HG02852 (cell line): ENCODE data around the gene PEMT.

Experiments used
- ATAC-seq: cut with Tn5 transposase; IDR thresholded peaks from one replicate; pipeline ENCODE4 v1.9.1; 2021; ENCODE audit warnings: mild to moderate bottlenecking, moderate library complexity; ENCODE audit not compliant: unreplicated experiment

PEMT gene

DNA sequence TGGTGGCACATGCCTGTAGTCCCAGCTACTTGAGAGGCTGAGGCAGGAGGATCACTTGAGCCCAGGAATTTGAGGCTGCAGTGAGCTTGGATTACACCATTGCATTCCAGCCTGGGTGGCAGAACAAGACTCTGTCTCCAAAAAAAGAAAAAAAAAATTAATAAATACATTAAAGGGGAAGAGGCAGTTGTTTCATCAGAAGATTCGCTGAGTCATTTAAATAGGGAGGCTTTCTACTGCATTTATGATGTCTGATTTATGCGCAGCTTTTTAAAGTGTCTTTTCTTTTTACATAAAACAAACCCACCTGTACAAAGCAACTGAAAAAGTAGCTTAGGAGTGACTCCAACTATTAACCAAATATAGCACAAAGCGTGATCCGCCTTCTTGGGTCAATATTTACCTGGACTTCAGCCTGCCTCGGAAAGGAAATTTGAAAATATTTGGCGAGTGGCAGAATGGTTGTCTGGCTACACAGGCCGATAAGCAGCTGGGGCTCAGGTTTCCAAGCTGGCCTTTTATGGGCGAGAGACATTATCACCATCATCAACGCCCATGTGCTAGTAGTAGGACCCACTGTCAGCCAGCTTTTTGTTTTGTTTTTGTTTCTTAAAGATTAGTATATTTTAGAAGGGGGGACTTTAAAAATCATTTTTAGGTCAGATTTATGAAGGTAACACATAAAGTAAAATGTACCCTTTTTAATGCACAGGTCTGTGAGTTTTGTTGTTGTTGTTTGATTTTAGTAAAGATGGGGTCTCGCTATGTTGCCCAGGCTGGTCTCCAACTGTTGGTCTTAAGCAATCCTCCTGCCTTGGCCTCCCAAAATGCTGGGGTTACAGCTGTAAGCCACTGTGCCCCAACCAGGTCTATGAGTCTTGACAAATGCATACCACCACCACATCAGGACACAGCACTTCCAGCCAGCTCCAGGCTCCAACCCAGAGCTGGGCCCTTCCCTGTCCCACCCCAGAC is 52.8 kb downstream of the PEMT start:
- ATAC-seq, result no peak

DNA sequence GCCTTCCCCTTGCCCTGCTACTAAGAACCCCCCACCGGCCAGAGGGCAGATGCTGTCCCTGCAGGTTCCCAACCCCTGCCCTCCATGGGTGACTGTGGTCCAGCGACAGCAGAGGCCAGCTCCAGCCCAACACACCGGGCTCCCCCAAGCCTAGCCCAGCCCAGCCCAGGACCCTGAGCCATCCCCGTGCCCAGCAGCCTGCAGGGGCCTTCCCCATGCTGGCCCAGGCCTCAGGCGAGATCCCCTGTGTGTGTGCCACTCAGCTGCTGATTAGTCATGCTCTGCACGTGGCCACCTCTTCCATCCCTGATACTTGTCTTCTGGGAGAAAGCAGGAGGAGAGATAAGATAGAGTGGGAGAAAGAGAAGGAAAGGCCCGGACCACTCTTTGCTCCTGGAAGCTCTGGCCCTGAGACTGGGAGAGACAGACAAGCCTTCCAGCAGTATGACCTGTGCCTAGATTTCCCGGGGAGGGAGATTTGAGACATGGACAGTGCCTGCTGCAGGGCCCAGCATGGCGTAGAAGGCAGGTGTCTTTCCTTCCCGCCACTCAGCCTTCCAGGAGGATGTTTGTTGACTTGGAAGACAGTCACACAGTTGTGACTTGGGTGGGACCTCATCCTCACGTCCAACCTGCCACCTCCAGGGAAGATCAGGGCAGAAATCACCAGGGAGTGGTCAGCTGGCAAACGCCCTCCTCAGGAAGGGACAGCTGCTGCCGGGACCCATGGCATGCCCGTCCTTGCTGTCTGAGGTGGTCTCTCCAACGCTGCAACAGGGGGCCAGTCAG is 54.0 kb downstream of the PEMT start:
- no peak for ATAC-seq

DNA sequence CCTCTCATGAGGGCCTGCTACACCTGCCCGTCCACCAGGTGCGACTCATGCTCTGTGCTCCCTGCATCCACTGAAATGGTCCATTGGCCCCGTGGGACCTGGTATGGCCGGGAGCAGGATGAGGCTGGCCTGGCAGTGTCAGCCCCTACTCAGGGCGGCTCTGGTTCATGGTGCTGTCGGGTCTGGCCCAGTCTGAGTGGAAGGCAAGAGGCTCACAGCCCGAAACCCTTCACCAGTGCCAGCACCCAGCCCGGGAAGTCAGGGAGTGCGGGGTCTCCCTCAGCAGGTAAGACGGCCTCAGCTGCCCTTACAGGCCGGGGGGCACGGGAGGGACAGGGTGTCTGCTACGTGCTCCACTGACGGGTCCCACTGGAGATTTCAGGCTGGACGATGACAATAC is 54.8 kb downstream of the PEMT start:
- ATAC-seq, result no peak

DNA sequence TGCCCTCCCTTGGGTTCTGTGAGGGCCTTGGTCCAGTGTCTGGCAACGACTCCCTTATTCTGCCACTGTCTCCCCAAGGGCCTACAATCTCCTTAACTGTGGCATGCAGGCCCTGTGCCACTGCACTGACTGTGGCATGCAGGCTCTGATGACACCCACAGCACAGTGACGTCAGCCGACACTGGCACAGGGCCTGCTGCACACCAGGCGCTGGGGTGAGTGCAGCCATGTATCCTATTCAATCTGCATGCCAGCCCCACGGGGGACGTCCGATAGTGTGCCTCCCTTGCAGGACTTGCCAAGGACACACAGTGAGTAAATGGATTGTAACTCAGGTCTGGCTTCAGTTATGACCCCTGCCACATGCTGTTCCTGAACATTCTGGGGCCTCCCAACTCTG is 55.6 kb downstream of the PEMT start:
- ATAC-seq, result no peak

DNA sequence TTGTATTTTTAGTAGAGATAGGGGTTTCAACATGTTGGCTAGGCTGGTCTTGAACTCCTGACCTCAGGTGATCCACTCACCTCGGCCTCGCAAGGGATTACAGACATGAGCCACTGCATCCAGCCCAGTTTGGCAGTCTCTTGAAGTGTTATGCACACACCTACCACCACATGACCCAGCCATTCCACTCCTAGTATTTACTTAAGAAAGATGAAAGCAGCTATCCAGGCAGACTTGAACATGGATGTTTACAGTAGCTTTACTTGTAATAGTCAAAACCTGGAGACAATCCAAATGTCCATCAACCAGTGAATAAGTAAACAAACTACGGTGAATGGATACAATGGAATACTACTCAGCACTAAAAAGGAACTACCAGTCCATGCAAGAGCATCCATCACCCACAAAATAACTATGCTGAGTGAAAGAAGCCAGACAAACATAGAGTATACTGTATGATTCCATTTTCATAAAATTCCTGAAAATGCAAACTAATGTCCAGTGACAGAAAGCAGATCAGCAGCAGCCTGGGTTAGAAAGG is 57.5 kb downstream of the PEMT start:
- no peak for ATAC-seq

DNA sequence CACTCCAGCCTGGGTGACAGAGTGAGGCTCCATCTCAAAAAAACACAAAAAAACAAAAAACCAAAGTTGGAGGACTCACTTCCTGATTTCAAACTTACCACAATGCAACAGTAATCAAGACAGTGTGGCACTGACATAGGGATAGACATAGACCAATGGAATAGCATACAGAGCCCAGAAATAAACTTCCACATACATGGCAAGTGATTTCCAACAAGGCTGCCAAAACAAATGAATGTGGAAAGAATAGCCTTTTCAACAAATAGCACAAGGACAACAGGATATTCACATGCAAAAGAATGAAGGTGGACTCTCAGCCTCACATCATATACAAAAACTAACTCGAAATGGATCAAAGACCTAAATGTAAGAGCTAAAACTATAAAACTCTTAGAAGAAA is 58.5 kb downstream of the PEMT start:
- no peak for ATAC-seq

DNA sequence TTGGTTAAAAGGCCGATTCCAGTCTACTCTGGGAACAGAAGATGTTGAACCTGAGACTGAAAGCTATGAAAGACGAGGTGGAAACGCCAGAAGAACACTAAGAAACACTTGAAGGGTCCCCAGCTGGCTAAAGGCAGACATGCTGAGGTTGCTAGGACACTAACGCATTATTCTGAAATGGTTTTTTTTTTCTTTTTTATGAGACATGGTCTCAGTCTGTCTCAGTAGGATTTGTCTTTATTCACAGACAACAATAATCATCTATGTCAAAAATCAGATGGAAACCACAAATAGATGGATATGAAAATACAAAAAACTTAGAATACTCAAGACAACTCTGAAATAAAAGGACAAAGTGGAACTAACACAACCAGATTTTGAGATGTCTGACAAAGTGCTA is 60.4 kb downstream of the PEMT start:
- ATAC-seq, result no peak

DNA sequence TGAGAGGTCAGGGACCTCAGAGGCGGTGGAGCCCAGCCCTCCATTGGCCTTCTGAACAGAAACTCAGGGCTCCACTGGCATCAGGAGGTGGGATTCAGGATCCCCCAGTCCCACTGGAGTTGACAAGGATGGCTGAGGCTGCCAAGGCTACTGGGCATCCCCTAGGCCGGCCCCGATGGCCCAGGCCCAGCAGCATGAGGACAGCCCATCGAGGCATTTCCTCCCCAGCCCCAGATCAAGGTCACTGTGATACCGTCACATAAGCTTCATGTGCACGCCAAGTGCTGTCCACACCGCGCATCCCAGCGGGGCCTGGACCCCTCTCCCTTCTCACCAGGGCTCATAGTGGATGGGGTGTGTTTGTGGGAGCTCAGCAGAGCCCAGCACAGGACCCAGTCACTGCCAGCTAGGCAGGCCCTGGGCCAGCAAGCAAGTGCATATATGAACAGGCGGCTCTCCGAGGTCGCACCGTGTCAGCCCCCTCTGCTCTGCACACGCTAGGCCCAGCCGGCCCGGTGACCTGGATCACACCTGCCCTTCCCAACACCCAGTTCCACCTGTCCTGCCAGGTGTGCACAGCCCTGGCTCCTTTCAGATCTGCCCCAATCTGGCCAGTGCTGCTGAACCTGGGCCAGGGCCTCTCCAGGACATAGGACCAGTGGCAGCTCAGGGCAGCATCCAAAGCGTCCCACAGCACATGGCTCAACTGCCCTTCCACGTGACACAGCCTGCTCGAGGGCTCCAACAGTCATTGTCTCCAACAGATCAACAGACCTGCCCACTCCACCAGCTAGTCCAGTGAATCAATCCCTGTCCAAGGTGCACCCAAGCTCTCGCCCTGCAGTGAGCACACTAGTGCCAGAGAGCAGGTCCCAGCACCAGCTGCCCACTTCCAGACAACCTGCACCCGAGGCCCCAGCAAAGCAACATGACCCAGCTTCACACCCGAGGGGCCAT is 62.5 kb downstream of the PEMT start:
- ATAC-seq, result no peak

DNA sequence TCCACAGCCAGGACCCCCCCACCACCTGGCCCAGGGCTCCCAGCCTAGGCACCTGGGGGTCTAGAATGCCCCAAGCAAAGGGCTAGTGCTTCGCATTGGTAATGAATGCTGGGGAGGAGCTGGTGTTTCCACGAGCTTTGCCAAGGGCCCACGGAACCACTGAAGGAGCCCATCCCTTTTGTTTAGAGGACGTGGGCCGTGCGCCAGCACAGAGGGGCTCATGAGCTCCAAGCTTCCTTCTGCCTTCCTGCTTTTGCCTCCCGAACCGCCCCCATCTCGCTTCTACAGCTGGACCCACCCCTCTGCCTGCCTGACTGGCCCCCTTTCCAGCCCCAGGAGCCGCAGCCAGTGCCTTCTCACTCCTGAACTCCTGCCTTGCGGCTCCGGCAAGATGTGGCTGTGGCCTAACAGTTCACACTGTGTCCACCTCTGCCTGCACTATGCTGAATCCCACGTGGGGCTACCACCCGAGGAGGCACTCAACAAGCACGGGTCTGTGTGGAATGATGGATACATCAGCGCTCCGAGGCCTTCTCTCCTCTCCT is 63.5 kb downstream of the PEMT start:
- ATAC-seq, result no peak

DNA sequence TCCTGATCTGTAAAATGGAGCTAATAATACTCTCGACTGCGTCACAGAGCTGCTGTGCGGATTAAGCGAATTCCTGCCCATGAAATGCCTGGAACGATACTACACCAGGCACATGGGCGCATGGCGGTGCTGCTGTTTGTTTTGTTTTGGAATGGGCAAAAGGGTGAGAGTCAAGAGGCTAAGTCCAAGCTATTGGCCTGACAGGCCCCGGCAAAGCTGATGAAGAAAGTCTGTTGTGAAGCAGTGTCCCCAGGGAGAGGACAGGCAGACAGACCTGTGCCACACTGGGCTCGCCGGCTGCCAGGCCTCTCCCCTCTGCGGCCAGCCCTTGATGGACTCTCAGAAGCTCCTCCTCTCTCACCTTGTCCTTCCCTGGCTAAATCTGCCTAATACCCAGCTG is 64.0 kb downstream of the PEMT start:
- no peak for ATAC-seq

DNA sequence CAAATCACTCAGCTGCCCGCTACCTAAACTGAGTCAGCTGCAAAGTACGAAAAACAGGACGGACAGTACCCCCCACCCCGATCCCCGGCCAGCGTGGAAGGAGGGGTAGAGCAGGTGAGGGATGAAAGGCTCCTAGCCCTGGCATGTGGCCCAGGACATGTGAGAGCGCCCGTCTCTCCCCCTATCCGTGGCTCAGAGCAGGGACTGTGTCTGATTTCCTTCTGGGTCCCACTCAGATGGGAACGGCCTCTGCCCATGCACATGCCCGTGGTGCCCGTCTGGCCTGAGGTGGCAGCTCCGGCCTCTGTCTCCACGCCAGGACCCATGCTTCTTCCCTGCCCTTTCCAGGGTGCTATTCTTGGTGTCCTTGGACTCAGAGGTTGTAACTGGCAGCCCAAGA is 65.1 kb downstream of the PEMT start:
- no peak for ATAC-seq

DNA sequence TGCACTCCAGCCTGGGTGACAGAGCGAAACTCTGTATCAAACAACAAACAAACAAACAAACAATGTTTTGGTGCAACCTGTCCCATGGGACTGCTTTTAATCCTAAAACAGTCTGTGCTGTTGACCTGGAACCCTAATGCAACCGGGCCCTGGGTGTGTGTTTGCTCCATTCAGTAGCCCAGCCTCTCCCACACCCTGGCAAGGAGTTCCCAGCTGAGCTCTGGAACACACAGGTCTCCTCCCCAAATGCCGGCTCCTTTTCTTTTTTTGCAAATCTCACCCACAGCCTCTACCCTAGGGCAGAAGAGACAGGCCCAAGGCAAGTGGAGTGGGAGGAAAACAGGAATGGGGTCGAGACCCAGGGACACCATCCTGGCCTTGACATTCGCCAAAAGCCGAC is 65.6 kb downstream of the PEMT start:
- no peak for ATAC-seq

DNA sequence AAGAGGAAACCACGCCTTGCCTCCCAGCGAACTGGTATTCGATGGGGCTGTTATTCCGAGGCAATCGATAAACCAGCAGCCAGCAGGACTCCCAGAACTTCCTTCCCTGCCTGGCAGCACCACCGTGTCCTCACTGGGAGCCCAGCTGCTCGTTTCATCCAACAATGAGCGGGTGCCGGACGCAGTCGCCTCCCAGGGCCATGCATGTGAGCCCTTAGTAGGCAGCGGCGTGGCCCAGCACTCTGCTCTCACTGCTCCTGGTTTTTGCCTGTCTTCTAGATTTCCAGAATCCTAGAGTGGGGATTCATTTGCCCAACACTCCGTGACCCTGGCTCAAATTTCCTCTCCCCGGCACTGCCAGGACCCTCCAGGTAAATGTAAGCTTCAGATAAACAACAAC is 66.2 kb downstream of the PEMT start:
- ATAC-seq, result no peak

DNA sequence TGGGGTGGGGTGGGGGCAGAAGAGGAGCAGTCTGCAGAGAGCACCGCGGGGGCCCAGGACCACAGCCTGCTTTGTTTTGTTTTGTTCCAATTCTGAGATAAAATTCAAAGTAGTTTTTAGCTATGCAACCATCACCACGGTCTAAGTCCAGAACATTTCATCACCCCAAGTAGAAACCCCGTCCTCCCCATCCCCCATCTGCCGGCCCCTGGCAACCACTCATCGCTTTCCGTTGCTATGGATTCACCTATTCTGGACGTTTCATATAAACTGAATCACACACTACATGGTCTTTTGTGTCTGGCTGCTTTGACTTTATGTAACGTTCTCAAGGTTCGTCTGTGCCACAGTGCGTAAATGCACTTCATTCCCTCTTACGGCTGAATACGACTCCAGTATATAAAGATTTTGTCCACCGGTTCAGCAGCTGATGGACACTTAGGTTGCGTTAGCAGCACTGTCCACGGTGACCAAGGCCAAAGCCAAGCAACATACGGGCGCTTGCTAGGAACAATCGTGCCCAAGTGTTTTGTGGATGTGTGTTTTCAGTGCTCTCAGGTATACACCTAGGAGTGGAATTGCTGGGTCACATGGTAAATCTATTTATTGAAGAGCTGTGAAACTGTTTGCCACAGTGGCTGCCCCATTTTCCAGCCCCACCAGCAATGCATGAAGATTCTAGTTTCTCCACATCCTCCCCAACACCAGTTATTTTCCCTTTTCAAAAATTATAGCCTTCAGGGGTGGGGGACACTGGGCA is 67.6 kb downstream of the PEMT start:
- ATAC-seq, result no peak

DNA sequence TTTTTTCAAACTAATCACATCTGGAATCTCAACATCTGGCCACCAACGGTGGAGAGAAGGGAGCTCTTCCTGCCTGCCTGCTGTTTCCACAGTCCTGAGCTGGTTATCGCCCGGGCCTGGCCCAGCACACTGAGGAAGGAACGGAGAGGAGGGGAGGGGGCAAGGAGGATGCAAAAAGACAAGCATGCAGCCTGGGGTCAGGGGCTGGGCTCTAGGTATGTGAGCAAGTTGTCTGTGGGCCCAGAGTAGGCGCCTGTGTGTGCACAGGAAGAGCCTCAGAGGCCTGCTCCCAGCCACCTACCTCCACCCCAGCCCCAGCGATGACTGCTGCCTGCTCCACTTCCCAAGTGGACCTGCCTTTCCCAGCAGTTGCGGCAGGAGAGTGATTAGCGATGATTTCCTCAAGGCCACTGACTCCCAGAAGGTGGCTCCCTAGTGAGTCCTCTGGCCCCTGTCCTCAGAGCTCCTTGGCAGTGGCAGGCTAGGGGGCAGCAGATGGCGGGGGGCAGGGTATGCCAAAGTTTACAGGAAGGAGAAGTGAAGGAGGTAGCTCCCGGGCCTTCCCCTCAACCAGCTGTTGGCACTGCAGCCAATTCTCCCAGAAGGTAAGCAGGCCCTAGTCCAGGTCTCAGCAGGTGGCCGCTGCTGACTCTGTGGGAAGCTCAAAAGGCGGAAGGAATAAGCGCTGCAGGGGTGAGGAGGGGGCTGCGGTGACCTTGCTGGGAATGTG is 68.3 kb downstream of the PEMT start:
- ATAC-seq, result no peak

DNA sequence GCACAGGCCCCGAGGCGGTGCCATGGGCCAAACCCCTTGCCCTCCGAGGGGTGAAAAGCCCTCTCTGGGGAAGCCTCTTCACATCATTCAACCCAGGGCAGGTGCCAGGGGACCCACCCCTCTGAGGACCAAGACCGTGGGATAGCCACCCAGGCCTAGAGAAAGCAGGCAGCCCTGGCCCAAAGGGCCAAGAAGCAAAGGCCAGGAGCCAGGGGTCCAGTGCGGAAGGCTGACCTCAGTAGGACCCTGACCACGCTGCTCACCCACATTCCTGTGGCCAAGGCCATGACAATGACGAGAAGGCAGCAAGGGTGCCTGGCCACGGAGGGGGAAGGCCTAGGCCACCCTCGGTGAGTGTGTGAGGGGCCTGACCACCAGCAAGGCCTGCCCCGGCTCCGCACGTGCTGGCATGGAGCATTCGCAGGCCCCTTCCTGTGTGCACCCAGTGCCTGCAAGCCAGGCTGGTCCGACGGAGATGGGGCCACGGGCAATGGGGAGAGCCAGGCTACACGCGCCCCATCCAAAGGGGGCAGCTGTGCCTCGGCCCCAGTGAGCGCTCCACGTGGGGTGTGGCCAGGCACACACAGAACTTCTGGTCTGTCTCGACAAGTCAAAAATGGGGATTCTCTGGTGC is 70.8 kb downstream of the PEMT start:
- ATAC-seq, result no peak

DNA sequence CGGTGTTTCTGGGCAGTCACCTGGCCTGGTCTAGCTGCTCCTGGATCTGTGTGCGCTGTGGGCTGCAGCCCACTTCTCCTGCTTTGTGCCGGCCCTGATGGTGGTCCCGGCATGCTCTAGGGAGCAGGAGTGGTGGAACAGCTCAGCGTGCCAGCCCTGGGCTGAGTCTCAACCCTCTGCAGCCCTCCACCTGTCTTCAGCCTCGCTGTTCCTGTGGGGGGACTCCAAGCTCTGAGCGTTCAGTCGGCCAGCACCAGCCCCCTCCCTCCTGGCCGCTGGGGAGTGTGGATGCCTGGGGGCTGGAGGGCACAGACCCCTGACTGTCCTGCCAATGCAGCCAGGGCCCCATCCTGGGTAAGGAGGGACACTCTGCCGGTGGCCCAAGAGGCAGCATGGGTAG is 71.6 kb downstream of the PEMT start:
- no peak for ATAC-seq

DNA sequence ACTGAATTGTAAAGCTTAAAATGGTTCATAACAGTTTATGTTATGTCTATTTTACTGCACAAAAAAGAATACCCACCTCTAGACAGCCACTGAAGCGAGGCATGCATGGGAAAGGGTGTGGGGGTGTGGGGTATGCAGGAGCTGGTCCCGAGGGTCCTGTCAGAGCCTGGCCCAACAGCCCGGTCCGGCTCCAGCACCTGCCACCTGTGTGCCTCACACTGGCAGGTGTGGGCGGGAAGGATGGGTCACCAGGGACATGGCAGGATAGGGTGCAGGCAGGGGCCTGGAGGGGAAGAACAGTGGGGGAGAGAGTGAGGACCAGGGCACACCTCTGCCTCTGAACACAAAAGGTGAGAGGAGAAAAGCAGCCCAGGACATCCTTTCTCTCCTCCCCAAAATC is 72.6 kb downstream of the PEMT start:
- ATAC-seq, result no peak

DNA sequence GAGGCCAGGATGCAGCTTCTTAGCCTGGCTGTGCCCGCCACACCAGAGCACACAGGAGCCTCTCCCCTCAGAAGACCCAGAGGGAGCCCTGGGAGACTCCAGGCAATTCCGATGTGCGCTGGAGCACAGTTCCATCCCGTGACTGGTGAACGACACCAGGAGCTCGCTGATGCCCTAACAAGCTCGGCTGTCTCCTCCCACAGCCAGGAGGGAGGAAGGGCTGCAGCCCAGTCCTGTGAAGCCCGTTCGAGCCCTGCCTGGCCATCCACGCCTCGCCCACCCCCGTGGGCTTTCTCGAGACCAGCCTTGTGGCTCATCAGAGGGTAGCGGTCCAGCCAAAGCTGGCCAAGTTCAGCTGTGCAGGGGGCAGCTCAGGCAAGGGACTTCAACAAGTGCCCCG is 73.5 kb downstream of the PEMT start:
- ATAC-seq, result no peak
